ENCODE data around the gene HLA-DQA1. TPM values are rescaled to one million over a fixed set of nuclear protein-coding genes. Genes with fewer than 3 reads are reported as not detected.
"Not testable (repeated sequence)": the region's sequence is repeated elsewhere in the genome, so short reads cannot be mapped to it uniquely, and the experiment has no call there.

The HLA-DQA1 gene
- total RNA-seq, 1 experiment from 2014 or later = 12.9 TPM

- Mint-ChIP-seq H3K4me3 (ENCODE audit: low read depth, unreplicated experiment) (no peak overlapping the region), H3K9me3 (ENCODE audit: low read depth, unreplicated experiment) (peaks cover 6% of the 10 kb centered on the region), H3K4me1 (ENCODE audit: low read depth, unreplicated experiment) (peaks cover 46% of the 10 kb centered on the region), H3K27ac (ENCODE audit: unreplicated experiment) (peak overlapping the region; percentile 55), H3K27me3 (ENCODE audit: unreplicated experiment) (no peaks in the 10 kb centered on the region), H3K36me3 (ENCODE audit: insufficient read depth, unreplicated experiment) (peaks cover 35% of the 10 kb centered on the region)
- CTCF ChIA-PET = interaction anchor here (0.9 kb wide), 1 partner anchor 9 kb away, joined by 3 read pairs; no protein-coding TSS in a partner anchor
- no peak for TF ChIP-seq CTCF (IDR thresholded peaks at IDR 0.05; ENCODE audit: unreplicated experiment)
- intact Hi-C loops (cut with micrococcal nuclease; ENCODE audit: unreplicated experiment) = no loop called here
- DNase-seq = peak; percentile 89
- no TSS peak for BruUV-seq (replicated peaks)
Observed at GRCh38 chr6:32668226-32668747, 31.1 kb downstream of the HLA-DQA1 start.

GRCh38 chr6:32669240-32669639, 32.0 kb downstream of the HLA-DQA1 start:
- BruUV-seq (replicated peaks) = no TSS peak

GRCh38 chr6:32669893-32670292, 32.7 kb downstream of the HLA-DQA1 start:
- Mint-ChIP-seq H3K4me1 (ENCODE audit: low read depth, unreplicated experiment) (peaks cover 30% of the 10 kb centered on the region), H3K9me3 (ENCODE audit: low read depth, unreplicated experiment) (peaks cover 6% of the 10 kb centered on the region), H3K27me3 (ENCODE audit: unreplicated experiment) (peaks cover 9% of the 10 kb centered on the region), H3K36me3 (ENCODE audit: insufficient read depth, unreplicated experiment) (peaks cover 20% of the 10 kb centered on the region), H3K27ac (ENCODE audit: unreplicated experiment) (peak overlapping the region; percentile 22), H3K4me3 (ENCODE audit: low read depth, unreplicated experiment) (no peak overlapping the region)
- no TSS peak for BruUV-seq (replicated peaks)
- CTCF ChIA-PET = interaction anchor here (1.1 kb wide), 1 partner anchor 169 kb away, joined by 3 read pairs; the partner anchor contains the start of gene TAP2
- TF ChIP-seq CTCF (IDR thresholded peaks at IDR 0.05; ENCODE audit: unreplicated experiment) = no peak
- intact Hi-C loops (cut with micrococcal nuclease; ENCODE audit: unreplicated experiment) = no loop called here
- no peak for DNase-seq

More at GRCh38 chr6:32669240-32669639, 32.0 kb downstream of the HLA-DQA1 start:
- Mint-ChIP-seq H3K4me1 (ENCODE audit: low read depth, unreplicated experiment) (peaks cover 37% of the 10 kb centered on the region), H3K36me3 (ENCODE audit: insufficient read depth, unreplicated experiment) (peaks cover 27% of the 10 kb centered on the region), H3K27ac (ENCODE audit: unreplicated experiment) (peak overlapping the region; percentile 22), H3K9me3 (ENCODE audit: low read depth, unreplicated experiment) (peaks cover 6% of the 10 kb centered on the region), H3K4me3 (ENCODE audit: low read depth, unreplicated experiment) (no peak overlapping the region), H3K27me3 (ENCODE audit: unreplicated experiment) (peaks cover 2% of the 10 kb centered on the region)
- CTCF ChIA-PET = interaction anchor here (0.6 to 1.1 kb wide), 2 partner anchors 169 to 324 kb away, joined by 3 to 4 read pairs; partner anchors contain the start of gene TAP2
- no peak for DNase-seq
- TF ChIP-seq CTCF (IDR thresholded peaks at IDR 0.05; ENCODE audit: unreplicated experiment) = no peak
- intact Hi-C loops (cut with micrococcal nuclease; ENCODE audit: unreplicated experiment) = no loop called here

GRCh38 chr6:32671908-32672307, 34.7 kb downstream of the HLA-DQA1 start:
- peaks cover 15% of the 10 kb centered on the region for H3K4me1 Mint-ChIP-seq (ENCODE audit: low read depth, unreplicated experiment)
- BruUV-seq (replicated peaks); CTCF ChIA-PET; H3K9me3 Mint-ChIP-seq (ENCODE audit: low read depth, unreplicated experiment); H3K27ac Mint-ChIP-seq (ENCODE audit: unreplicated experiment); intact Hi-C loops (cut with micrococcal nuclease; ENCODE audit: unreplicated experiment); DNase-seq; H3K36me3 Mint-ChIP-seq (ENCODE audit: insufficient read depth, unreplicated experiment); H3K4me3 Mint-ChIP-seq (ENCODE audit: low read depth, unreplicated experiment): not testable (repeated sequence)
- peaks cover 29% of the 10 kb centered on the region for H3K27me3 Mint-ChIP-seq (ENCODE audit: unreplicated experiment)

GRCh38 chr6:32674123-32674522, 36.9 kb downstream of the HLA-DQA1 start:
- H3K27me3 Mint-ChIP-seq (ENCODE audit: unreplicated experiment) = peaks cover 51% of the 10 kb centered on the region
- BruUV-seq (replicated peaks); H3K36me3 Mint-ChIP-seq (ENCODE audit: insufficient read depth, unreplicated experiment); intact Hi-C loops (cut with micrococcal nuclease; ENCODE audit: unreplicated experiment); H3K4me3 Mint-ChIP-seq (ENCODE audit: low read depth, unreplicated experiment); H3K27ac Mint-ChIP-seq (ENCODE audit: unreplicated experiment); CTCF ChIA-PET; H3K4me1 Mint-ChIP-seq (ENCODE audit: low read depth, unreplicated experiment); DNase-seq: not testable (repeated sequence)
- peaks cover 14% of the 10 kb centered on the region for H3K9me3 Mint-ChIP-seq (ENCODE audit: low read depth, unreplicated experiment)
